GM19455 (cell line): ENCODE measurements around the gene MBOAT2.
"Not testable (repeated sequence)": the region's sequence is repeated elsewhere in the genome, so short reads cannot be mapped to it uniquely, and the experiment has no call there.

ENCODE experiments used
- ATAC-seq: cut with Tn5 transposase; IDR thresholded peaks from one replicate; pipeline ENCODE4 v1.9.1; 2021; ENCODE audit not compliant: unreplicated experiment

Gene MBOAT2

GRCh38 chr2:8993902-8994278 lies 9.6 kb downstream of the MBOAT2 start:
- no peak for ATAC-seq

DNA sequence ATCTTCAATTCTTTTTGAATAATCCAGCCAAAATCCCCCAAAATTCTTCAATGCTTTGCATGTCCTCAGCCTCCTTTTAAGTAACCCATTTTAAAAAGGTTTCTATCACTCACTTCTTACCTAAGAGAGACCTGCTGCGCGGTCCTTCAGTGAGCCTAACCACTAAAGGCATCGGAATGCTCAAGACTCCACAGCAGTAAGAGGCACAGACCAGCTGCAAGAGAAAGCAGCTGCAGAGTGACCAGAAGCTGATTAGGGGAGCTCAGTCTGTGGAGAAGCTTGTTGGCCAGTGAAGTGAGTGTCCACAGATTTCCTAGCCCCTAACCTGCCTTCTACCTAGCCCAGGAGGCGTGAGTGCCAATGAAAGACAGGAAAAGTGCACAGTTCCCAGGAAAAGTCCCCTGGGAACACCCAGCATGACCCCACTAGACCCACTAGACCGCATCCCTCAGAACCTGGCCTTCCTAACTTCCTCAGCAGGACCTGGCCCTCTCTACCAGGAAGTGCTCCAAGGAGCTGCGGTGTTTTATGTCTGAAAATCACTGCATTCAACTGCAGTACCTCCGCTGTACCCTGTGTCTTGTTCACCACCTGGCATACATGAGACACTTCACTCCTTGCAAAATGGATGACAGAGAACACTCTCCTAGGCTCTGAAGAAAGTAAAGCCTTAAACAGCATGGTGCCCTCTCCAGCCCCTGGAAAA lies 10.1 kb downstream of the MBOAT2 start:
- no peak for ATAC-seq

GRCh38 chr2:8992643-8993042 lies 10.8 kb downstream of the MBOAT2 start:
- ATAC-seq = no peak

GRCh38 chr2:8989536-8990079 lies 13.9 kb downstream of the MBOAT2 start:
- ATAC-seq = no peak

DNA sequence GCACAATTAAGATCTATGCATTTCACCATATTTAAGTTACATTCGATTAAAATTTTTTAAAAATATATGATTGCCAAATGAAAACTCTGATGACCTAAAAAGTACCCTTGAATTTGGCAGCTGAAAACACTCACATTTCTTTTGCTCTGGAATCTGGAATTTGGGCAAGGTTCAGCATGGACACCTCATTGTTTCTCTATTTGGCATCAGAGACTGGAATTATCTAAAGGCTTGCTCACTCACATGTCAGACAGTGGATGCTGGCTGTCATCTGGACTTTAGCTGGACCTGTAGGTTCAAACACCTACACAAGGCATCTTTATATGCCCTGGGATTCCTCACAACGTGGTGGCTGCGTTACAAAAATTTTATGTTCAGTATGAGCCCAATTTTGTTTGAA lies 16.1 kb downstream of the MBOAT2 start:
- ATAC-seq = no peak

- no peak for ATAC-seq
Measured at GRCh38 chr2:8986327-8986976, 17.0 kb downstream of the MBOAT2 start.

DNA sequence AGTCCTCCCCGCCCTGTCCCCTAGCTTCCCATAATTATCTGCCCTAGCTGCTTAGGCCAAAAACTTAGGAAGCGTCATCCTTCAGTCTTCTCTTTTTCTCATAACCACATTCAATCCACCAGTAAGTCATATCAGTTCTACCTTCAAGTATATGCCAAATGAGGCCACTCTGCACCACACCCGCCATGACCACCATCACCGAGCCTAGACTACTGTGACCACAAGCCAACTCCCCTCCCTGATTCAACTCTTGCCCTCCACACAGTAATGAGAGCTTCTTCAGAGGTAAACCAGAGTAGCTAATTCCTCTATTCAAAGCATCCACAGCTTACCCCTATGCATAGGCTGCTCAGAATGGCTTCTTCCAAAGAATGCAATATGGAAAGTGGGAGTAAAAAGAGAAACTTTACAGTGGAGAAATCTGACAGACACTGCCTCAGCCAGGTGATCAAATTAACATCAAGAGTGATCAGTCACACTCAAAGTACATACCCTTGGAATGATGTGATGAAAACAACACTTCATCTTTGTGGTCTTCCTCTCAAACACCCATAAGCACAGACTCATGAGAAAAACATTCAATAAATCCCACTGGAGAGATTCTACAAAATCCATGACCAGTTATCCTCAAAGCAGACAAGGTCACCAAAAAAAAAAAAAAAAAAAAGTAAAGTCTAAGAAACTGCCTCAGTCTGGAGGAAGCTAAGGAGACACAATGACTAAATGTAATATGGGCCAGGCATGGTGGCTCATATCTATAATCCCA lies 17.7 kb downstream of the MBOAT2 start:
- ATAC-seq = no peak

GRCh38 chr2:8984855-8985254 lies 18.6 kb downstream of the MBOAT2 start:
- no peak for ATAC-seq

- ATAC-seq = no peak
Measured at GRCh38 chr2:8984157-8984556, 19.3 kb downstream of the MBOAT2 start.

GRCh38 chr2:8983571-8983970 lies 19.9 kb downstream of the MBOAT2 start:
- no peak for ATAC-seq

- ATAC-seq = no peak
Measured at GRCh38 chr2:8981876-8982275, 21.6 kb downstream of the MBOAT2 start.

- no peak for ATAC-seq
Measured at GRCh38 chr2:8980096-8980495, 23.4 kb downstream of the MBOAT2 start.

DNA sequence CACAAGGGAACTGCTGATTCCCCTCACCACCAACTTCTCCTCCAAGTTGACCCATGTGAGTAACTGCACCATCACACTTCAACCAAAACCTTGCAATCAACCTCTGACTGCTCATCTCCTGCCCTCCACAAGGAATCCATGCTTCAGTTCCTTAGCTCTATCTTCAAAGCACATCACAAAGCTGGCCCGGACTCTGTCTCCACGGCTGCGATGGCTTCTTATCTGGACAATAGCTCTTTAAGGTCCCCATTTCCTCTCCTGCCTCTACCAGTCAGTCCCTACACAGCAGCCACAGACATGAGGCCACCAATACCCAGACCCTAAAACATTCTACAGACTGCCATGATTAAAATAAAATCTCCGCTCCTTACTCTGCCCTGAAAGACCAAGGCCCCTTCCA lies 25.7 kb downstream of the MBOAT2 start:
- no peak for ATAC-seq

GRCh38 chr2:8976442-8977259 lies 26.8 kb downstream of the MBOAT2 start:
- ATAC-seq = no peak

- no peak for ATAC-seq
Measured at GRCh38 chr2:8974016-8974415, 29.5 kb downstream of the MBOAT2 start.

- ATAC-seq = not testable (repeated sequence)
Measured at GRCh38 chr2:8973017-8973416, 30.5 kb downstream of the MBOAT2 start.

DNA sequence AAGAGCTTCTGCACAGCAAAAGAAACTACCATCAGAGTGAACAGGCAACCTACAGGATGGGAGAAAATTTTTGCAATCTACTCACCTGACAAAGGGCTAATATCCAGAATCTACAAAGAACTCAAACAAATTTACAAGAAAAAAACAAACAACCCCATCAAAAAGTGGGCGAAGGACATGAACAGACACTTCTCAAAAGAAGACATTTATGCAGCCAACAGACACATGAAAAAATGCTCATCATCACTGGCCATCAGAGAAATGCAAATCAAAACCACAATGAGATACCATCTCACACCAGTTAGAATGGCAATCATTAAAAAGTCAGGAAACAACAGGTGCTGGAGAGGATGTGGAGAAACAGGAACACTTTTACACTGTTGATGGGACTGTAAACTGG lies 30.9 kb downstream of the MBOAT2 start:
- not testable (repeated sequence) for ATAC-seq

- ATAC-seq = not testable (repeated sequence)
Measured at GRCh38 chr2:8969348-8969747, 34.1 kb downstream of the MBOAT2 start.

DNA sequence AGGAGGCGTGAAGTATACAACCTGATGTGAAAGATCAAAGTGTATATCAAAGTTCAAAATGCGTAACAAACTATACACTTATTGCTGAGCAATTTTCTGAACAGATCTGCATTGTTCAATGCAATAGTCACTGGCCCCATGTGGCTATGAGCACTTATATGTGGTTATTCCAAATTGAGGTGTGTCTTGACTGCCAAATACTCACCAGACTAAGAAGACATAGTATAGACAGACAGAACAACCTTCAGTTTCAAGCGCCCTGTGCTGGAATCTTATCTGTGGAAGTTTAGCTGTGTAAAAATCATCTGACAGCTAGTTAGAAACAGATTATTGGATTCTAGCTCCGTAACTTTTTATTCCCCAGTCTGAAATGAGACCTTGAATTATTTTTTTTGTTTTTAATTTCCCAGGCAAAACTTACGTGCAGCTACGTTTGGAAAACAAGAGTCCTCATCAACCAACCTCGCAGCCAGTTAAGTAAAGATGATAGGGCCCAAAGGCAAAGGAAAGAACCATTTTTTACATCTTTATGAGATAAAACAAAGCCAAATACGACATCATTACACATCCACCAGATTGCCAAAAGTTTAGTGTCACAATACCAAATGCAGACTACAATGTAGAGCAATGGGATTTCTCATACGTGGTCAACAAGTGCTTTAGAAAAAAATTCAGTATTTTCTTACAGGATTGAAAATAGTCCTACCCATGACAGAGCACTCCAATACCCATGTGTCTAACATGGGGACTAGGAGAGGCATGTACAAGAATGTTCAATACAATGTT lies 37.2 kb downstream of the MBOAT2 start:
- ATAC-seq = no peak
